ENCODE data around the gene SPOCK3.
"Not testable (repeated sequence)": the region's sequence is repeated elsewhere in the genome, so short reads cannot be mapped to it uniquely, and the experiment has no call there.

SPOCK3 gene

DNA sequence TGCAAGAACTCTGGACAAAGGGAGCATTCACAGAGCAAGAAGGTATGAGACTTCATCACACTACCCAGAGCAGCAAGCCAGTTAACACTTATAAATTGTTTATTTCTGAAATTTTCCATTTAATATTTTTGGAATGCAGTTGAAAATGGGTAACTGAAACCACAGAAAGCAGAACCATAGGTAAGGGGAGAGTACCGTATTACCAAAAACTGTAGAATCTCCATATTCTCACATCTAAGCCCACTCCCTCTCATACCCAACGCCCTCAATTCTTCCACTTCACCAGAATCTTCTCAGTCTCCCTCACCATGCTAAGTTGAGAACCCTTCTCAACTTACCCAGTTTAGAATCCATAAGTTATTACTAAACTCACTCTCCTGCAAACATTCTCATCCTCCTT lies 277.8 kb downstream of the SPOCK3 start:
- no peak for DNase-seq (ENCODE audit: low spot score)

DNA sequence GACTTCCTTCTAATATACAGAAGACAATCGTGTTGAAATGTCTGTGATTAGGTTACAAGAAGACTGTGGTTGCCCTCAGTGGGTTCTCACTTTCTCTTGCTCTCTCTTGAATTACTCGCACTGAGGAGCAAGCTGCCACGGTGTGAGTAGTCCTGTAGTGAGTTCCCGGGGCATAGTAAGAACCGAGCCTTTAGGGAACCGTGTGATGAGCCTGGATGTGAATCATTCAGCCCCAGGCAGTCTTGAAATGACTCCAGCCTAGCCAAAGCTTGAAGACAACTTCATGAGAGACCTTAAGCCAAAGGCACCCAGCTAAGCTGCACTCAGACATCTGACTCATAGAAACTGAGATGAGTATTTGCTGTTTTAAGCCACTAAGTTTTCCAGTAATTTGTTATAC lies 292.7 kb downstream of the SPOCK3 start:
- DNase-seq (ENCODE audit: low spot score): no peak

GRCh38 chr4:166930464-166930863 lies 303.8 kb downstream of the SPOCK3 start:
- no peak for DNase-seq (ENCODE audit: low spot score)

DNA sequence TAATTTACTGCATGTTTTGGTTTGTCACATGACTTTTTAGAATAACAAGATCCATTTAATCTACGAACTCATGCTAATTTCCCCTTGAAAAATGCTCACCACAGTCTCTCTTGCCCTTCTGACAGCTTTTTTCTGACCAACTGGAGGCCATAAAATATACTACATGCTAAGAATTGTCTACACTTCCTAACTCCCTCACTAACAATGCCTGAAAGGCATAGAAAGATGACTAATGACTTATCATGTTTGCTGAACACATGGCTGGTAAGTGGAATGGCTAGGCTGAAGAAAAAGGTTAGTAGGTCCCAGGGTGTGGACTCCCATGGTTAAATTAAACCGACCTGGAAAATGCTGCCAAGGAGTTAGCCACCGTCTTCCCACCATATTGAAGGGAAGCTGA lies 309.9 kb downstream of the SPOCK3 start:
- no peak for DNase-seq (ENCODE audit: low spot score)

- DNase-seq (ENCODE audit: low spot score): no peak
Observed at GRCh38 chr4:166913926-166914325, 320.4 kb downstream of the SPOCK3 start.

DNA sequence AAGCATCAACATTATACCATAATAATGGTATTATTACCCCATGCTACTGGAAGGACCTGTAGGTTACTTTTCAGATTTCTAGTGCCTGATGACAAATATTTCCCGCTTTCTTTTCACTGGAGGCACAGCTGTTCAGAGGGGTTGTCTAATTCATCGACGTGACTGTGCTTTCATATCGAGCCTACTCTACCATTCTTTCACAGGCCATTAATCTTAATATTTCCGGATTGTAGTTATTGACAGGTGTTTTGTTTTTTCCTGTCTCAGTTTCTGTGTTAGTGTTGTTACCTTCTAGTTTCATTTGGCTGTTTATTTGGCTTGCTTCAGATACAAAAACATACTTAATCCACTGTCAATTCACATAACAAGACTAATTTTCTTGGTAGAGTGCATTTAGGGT lies 330.9 kb downstream of the SPOCK3 start:
- no peak for DNase-seq (ENCODE audit: low spot score)

DNA sequence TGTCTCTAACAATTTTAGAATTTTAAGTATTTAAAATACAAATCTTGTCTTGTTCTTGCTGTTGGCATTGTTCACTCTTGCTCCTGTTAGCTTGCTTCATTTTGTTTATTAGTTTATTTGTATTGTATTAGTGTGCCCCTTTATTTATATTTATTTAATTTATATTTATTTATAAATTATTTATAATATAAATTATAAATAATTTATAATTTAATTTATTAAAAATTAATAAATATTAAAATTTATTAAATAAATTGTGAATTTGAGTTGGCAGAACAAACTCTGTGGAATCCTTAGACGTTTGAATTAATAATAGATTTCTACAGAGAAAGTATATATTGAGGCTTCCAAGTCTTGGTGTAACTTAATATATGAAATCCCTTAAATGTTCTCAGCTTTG lies 331.4 kb downstream of the SPOCK3 start:
- no peak for DNase-seq (ENCODE audit: low spot score)

DNA sequence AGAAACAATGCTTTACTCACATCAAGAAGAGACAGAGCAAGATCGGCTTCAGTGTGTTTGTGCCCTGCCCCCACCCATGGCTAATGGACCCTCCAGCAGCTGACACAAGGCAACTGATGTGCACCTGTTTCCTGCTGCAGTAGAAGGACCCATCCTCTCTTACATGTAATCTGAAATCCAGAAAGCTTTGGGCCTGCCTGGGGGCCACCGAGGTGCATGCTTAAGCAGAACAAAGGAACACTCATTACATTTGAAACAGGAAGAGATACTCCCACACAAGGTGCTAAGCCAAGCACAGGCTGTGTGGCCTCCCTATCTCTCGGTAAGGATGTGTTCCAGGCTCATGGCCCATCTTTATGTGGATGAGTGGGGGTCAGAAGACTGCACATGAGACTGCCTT lies 338.0 kb downstream of the SPOCK3 start:
- DNase-seq (ENCODE audit: low spot score): no peak

GRCh38 chr4:166895771-166896170 lies 338.5 kb downstream of the SPOCK3 start:
- DNase-seq (ENCODE audit: low spot score): no peak

- no peak for DNase-seq (ENCODE audit: low spot score)
Observed at GRCh38 chr4:166887457-166887856, 346.8 kb downstream of the SPOCK3 start.

- no peak for DNase-seq (ENCODE audit: low spot score)
Observed at GRCh38 chr4:166886718-166887117, 347.6 kb downstream of the SPOCK3 start.

GRCh38 chr4:166882221-166882620 lies 352.1 kb downstream of the SPOCK3 start:
- no peak for DNase-seq (ENCODE audit: low spot score)

DNA sequence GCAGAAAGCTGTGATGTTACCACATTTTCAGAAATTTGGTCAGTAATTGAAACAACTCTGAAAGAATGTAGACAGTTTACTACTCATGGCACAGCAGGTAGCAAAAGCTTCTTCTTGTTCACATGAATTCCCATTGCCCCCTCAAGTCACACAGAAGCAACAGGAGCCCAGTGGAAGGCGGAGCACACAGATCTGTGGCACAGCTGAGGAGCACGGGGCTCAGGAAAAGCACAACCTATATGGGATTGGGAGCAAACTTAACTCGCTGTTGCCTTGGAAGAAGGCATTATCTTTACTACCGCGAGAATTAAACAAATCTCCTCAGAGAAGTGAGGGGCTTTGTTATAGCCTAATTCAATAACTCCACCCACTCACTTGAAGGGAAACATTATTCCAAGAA lies 358.5 kb downstream of the SPOCK3 start:
- DNase-seq (ENCODE audit: low spot score): peak; percentile 4

GRCh38 chr4:166862032-166862431 lies 372.3 kb downstream of the SPOCK3 start:
- DNase-seq (ENCODE audit: low spot score): no peak

- DNase-seq (ENCODE audit: low spot score): not testable (repeated sequence)
Observed at GRCh38 chr4:166850398-166850797, 383.9 kb downstream of the SPOCK3 start.

DNA sequence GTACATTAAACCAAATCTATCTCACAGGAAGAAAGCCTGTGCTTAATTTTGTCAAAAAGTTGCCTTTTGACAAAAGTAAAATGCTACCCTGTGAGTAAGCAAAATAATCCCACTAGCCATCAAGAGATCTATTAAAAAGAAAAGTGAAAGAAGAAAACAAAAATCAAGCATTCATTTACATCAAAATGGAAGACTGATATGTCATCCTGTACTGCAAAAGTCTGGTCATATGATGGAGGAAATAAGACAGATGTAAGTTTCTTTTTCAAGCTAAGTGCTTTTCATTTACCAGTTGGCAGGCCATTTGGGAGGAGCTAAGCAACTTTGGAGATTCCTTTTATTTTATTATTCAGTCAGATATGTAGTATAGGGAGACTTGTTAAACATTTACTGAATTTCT lies 387.4 kb downstream of the SPOCK3 start:
- DNase-seq (ENCODE audit: low spot score): no peak

GRCh38 chr4:166842795-166843261 lies 391.5 kb downstream of the SPOCK3 start:
- DNase-seq (ENCODE audit: low spot score): no peak

- no peak for DNase-seq (ENCODE audit: low spot score)
Observed at GRCh38 chr4:166839615-166840251, 394.6 kb downstream of the SPOCK3 start.

- DNase-seq (ENCODE audit: low spot score): no peak
Observed at GRCh38 chr4:166838975-166839614, 395.2 kb downstream of the SPOCK3 start.

DNA sequence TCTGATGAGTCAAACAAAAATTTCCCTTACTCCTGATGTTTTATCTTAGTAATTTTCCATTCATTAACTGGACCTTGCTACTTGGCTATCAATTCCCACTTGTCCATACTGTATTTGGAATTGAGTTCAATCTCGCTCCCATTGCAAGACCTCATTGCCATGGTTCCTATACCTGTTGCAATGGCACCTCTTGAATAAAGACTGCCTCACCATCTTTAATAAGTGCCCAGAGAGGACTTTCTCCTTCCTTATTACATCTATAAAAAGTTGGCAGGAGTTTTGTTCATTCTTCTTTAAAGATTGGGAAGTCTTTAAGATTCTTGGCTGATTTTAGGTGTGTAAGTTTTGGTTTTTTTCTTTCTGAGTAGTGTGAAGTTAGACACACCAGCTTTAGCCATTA lies 397.4 kb downstream of the SPOCK3 start:
- no peak for DNase-seq (ENCODE audit: low spot score)

- no peak for DNase-seq (ENCODE audit: low spot score)
Observed at GRCh38 chr4:166827629-166828028, 406.7 kb downstream of the SPOCK3 start.

GRCh38 chr4:166827167-166827566 lies 407.1 kb downstream of the SPOCK3 start:
- DNase-seq (ENCODE audit: low spot score): no peak

GRCh38 chr4:166823848-166824247 lies 410.4 kb downstream of the SPOCK3 start:
- DNase-seq (ENCODE audit: low spot score): no peak

DNA sequence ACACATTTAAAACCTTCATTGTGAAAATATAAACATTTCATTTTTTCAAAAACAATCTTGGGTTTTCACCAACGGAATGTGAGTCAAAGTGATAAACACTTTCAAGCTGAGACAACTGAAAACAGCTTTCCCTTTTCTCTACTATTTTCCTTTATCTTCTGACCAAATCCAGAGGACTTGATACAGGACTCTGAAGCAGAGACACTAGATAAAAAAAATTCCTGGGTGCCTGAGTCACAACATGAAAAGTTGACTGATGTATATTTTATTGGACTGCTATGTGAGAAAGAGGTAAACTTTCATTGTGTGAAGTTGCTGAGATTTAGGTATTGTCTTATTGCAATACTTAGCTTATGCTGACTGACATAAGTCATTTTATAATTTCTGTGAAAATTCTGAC lies 411.2 kb downstream of the SPOCK3 start:
- DNase-seq (ENCODE audit: low spot score): no peak
